HCT116 (cell line): Measurements from ENCODE around the gene LRRC74A. TPM values are rescaled to one million over a fixed set of nuclear protein-coding genes. Genes with fewer than 3 reads are reported as not detected.

Experiments used
- ATAC-seq: fragments of 200-7000 bp; cut with Tn5 transposase; 2 replicates; pipeline ENCODE4 v1.9.1; 2020; ENCODE audit warnings: mild to moderate bottlenecking, moderate library complexity
- BruUV-seq: library from RNA; stranded (reverse); fragments of 400-500 nt; replicated peaks from 2 replicates; lab custom pipeline; 2021; lab: Mats Ljungman, UMichigan
- CTCF ChIA-PET: fragments of 300-600 bp; sonication (Branson Sonifier 250); formaldehyde crosslinking; loops from one replicate; lab custom pipeline; 2021; ENCODE audit warnings: antibody characterized with exemption; lab: Charles Lee
- POLR2A ChIA-PET: fragments of 300-600, 350-600 bp; sonication (Branson Sonifier 250); formaldehyde crosslinking; loops from one replicate; lab custom pipeline; 2021; ENCODE audit warnings: antibody characterized with exemption; lab: Charles Lee
- RAD21 ChIA-PET, 2 experiments: fragments of 300-600 bp; sonication (Branson Sonifier 250); formaldehyde crosslinking; loops; one replicate each; lab custom pipeline; 2023; ENCODE audit warnings: low total read pairs in 2 of 2; ENCODE audit not compliant: uncharacterized antibody in 2 of 2, unreplicated experiment in 2 of 2, low non-redundant PET in 1 of 2; lab: Charles Lee
- DNase-seq: peaks from one replicate; pipeline ENCODE4 v3.0.0-alpha.2; 2010; ENCODE audit warnings: low read depth, low spot score
- H2AFZ ChIP-seq: fragments of 200-600 bp; shearing (Covaris generic), sonication (generic); 2 replicates; pipeline ENCODE4 v1.6.1; 2017; ENCODE audit warnings: low read depth, mixed run types, mixed read lengths, antibody characterized with exemption, low read length; ENCODE audit not compliant: poor library complexity, severe bottlenecking
- H3K27ac ChIP-seq: 2 replicates; pipeline ENCODE4 v1.5.1; 2012; ENCODE audit warnings: low read depth, low read length
- H3K27me3 ChIP-seq: fragments of 200-600 bp; sonication (generic); 2 replicates; pipeline ENCODE4 v1.6.1; 2016; ENCODE audit warnings: mixed run types, low read length, mixed read lengths; ENCODE audit not compliant: insufficient read depth
- H3K36me3 ChIP-seq, 2 experiments: fragments of 200-500 bp in 1 of 2; fragments of 200-600 bp in 1 of 2; sonication (Bioruptor generic) in 1 of 2; sonication (generic) in 1 of 2; 2 replicates each; pipeline versions ENCODE4 v1.5.1 to v1.6.1; 2014 to 2016; ENCODE audit warnings: low read length in 2 of 2, inconsistent platforms in 1 of 2, mixed read lengths in 1 of 2, mixed run types in 1 of 2; ENCODE audit not compliant: insufficient read depth in 2 of 2, control insufficient read depth in 1 of 2
- H3K4me1 ChIP-seq, 2 experiments: fragments of 200-600 bp in 1 of 2; sonication (generic) in 1 of 2; 2 replicates each; pipeline versions ENCODE4 v1.5.1 to v1.6.1; 2012 to 2017; ENCODE audit warnings: low read length in 2 of 2, inconsistent platforms in 1 of 2, mild to moderate bottlenecking in 1 of 2, mixed read lengths in 1 of 2, mixed run types in 1 of 2, moderate library complexity in 1 of 2; ENCODE audit not compliant: insufficient read depth in 2 of 2, control insufficient read depth in 1 of 2
- H3K4me2 ChIP-seq: fragments of 200-600 bp; sonication (generic); 2 replicates; pipeline ENCODE4 v1.6.1; 2017; ENCODE audit warnings: mixed run types, low read length, mixed read lengths
- H3K4me3 ChIP-seq, 2 experiments: fragments of 200-600 bp in 1 of 2; sonication (generic) in 1 of 2; replicated peaks in 1 of 2; 2 replicates each; pipeline ENCODE4 v1.5.1; 2011 to 2016; ENCODE audit warnings: low read length in 2 of 2, control low read depth in 1 of 2, low read depth in 1 of 2, mild to moderate bottlenecking in 1 of 2, mixed read lengths in 1 of 2, mixed run types in 1 of 2
- H3K79me2 ChIP-seq: fragments of 200-600 bp; sonication (generic); 2 replicates; pipeline ENCODE4 v1.6.1; 2017; ENCODE audit warnings: mild to moderate bottlenecking, mixed run types, low read length, moderate library complexity, mixed read lengths; ENCODE audit not compliant: insufficient read depth
- H3K9ac ChIP-seq: fragments of 200-600 bp; sonication (generic); 2 replicates; pipeline ENCODE4 v1.6.1; 2016; ENCODE audit warnings: low read length, mixed read lengths
- H3K9me2 ChIP-seq: fragments of 200-600 bp; sonication (generic), shearing (Covaris generic); 2 replicates; pipeline ENCODE4 v1.6.1; 2017; ENCODE audit warnings: mixed run types, mild to moderate bottlenecking, moderate library complexity; ENCODE audit not compliant: insufficient read depth
- H3K9me3 ChIP-seq, 2 experiments: fragments of 200-500 bp in 1 of 2; fragments of 200-600 bp in 1 of 2; sonication (Bioruptor generic) in 1 of 2; sonication (generic) in 1 of 2; 2 replicates each; pipeline ENCODE4 v1.6.1; 2014 to 2017; ENCODE audit warnings: low read length in 2 of 2, mixed read lengths in 2 of 2, inconsistent platforms in 1 of 2, low read depth in 1 of 2, mild to moderate bottlenecking in 1 of 2, mixed run types in 1 of 2, moderate library complexity in 1 of 2; ENCODE audit not compliant: control insufficient read depth in 1 of 2, insufficient read depth in 1 of 2
- H4K20me1 ChIP-seq: fragments of 200-600 bp; sonication (generic), shearing (Covaris generic); 2 replicates; pipeline ENCODE4 v1.6.1; 2017; ENCODE audit warnings: mixed run types, mild to moderate bottlenecking, moderate library complexity; ENCODE audit not compliant: insufficient read depth
- EZH2 ChIP-seq: fragments of 200-600 bp; sonication (generic); IDR thresholded peaks from 2 replicates; pipeline ENCODE4 v1.6.1; 2017; ENCODE audit warnings: antibody characterized with exemption, mixed run types
- POLR2AphosphoS5 ChIP-seq: IDR thresholded peaks from 2 replicates; pipeline ENCODE4 v1.6.1; 2011; ENCODE audit warnings: mild to moderate bottlenecking, low read depth, low read length, moderate library complexity
- SIN3A ChIP-seq: IDR thresholded peaks from 2 replicates; pipeline ENCODE4 v1.6.1; 2012; ENCODE audit warnings: low read depth
- TCF7L2 ChIP-seq: IDR thresholded peaks from 2 replicates; pipeline ENCODE4 v1.7.0; 2011; ENCODE audit warnings: borderline replicate concordance, inconsistent platforms; ENCODE audit not compliant: insufficient read depth, insufficient read length; ENCODE audit errors: extremely low read depth
- ZFX ChIP-seq: fragments of 450-650 bp; IDR thresholded peaks from 2 replicates; pipeline ENCODE4 v1.6.1; 2017
- ZNF274 ChIP-seq: fragments of 200-500 bp; sonication (Bioruptor generic); IDR thresholded peaks from 2 replicates; pipeline ENCODE4 v1.6.1; 2014; ENCODE audit warnings: mild to moderate bottlenecking, low read depth, low read length, inconsistent platforms
- intact Hi-C: fragments of 100-400 bp; cut with micrococcal nuclease; formaldehyde crosslinking; loops from 2 replicates; pipeline ENCODE4 v1.10.0; 2022
- total RNA-seq: library from RNA; stranded (reverse); gene quantifications from one replicate; pipeline ENCODE4 v1.2.1, GENCODE V29; 2021; ENCODE audit not compliant: unreplicated experiment
- TF ChIP-seq, protein P1 (sequence below), 3 experiments: fragments of 200-600 bp in 1 of 3; sonication (generic) in 1 of 3; IDR thresholded peaks in 2 of 3; conservative IDR thresholded peaks in 1 of 3; 2 replicates each; pipeline ENCODE4 v1.5.1; 2012 to 2017; ENCODE audit warnings: low read depth in 2 of 3, low read length in 2 of 3, antibody characterized with exemption in 1 of 3, borderline replicate concordance in 1 of 3, control low read depth in 1 of 3, mild to moderate bottlenecking in 1 of 3, mixed read lengths in 1 of 3, mixed run types in 1 of 3, moderate library complexity in 1 of 3; ENCODE audit not compliant: insufficient read depth in 1 of 3
- TF ChIP-seq, protein P2 (sequence below): IDR thresholded peaks from 2 replicates; pipeline ENCODE4 v1.6.1; 2012; ENCODE audit warnings: low read depth

Gene LRRC74A
- total RNA-seq, 1 experiment from 2014 or later: not detected

DNA sequence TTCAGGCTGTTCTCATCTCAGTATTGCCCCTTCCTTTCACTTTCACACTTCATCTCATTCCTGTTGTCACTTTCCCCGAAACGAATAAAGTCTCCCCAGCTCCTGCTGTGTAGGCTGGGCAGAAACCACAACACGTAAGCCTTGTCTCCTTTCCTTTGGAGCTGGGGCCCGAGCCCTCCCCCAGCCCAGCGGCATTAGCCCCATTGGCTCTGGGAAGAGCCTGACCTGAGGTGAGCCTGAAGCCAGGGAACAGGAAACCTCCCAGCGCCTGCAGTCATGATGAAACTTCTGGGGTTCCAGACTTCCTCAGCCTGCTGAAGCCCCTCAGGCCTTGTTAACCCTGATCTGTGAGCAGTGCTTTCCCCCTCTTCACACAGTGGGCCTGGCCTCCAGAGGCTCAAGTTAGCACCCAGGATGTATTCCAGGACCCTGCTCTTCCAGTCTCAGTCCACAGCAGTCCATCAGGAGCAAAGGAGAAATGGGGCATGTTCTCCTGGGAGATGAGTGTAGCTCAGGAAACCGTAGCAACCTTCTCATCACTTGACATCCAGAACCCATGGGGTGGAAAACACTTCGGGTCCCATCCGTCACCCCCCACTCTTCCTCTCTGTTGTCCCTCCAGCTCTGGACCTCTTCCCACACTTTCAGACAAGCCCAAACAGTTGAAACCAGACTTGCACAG, 43.2 kb upstream of the LRRC74A start:
- TF ChIP-seq SIN3A (no peak), POLR2AphosphoS5 (no peak), ZNF274 (no peak), ZFX (no peak), EZH2 (no peak), TCF7L2 (no peak)
- TF ChIP-seq, protein P1, sequence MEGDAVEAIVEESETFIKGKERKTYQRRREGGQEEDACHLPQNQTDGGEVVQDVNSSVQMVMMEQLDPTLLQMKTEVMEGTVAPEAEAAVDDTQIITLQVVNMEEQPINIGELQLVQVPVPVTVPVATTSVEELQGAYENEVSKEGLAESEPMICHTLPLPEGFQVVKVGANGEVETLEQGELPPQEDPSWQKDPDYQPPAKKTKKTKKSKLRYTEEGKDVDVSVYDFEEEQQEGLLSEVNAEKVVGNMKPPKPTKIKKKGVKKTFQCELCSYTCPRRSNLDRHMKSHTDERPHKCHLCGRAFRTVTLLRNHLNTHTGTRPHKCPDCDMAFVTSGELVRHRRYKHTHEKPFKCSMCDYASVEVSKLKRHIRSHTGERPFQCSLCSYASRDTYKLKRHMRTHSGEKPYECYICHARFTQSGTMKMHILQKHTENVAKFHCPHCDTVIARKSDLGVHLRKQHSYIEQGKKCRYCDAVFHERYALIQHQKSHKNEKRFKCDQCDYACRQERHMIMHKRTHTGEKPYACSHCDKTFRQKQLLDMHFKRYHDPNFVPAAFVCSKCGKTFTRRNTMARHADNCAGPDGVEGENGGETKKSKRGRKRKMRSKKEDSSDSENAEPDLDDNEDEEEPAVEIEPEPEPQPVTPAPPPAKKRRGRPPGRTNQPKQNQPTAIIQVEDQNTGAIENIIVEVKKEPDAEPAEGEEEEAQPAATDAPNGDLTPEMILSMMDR (IDR thresholded peaks at IDR 0.05 in 2 of 3, conservative IDR thresholded peaks at IDR 0.05 in 1 of 3; ENCODE audit: borderline replicate concordance in 1 of 3, insufficient read depth in 1 of 3, low read depth in 2 of 3, low read length in 2 of 3): no peak
- TF ChIP-seq, protein P2, sequence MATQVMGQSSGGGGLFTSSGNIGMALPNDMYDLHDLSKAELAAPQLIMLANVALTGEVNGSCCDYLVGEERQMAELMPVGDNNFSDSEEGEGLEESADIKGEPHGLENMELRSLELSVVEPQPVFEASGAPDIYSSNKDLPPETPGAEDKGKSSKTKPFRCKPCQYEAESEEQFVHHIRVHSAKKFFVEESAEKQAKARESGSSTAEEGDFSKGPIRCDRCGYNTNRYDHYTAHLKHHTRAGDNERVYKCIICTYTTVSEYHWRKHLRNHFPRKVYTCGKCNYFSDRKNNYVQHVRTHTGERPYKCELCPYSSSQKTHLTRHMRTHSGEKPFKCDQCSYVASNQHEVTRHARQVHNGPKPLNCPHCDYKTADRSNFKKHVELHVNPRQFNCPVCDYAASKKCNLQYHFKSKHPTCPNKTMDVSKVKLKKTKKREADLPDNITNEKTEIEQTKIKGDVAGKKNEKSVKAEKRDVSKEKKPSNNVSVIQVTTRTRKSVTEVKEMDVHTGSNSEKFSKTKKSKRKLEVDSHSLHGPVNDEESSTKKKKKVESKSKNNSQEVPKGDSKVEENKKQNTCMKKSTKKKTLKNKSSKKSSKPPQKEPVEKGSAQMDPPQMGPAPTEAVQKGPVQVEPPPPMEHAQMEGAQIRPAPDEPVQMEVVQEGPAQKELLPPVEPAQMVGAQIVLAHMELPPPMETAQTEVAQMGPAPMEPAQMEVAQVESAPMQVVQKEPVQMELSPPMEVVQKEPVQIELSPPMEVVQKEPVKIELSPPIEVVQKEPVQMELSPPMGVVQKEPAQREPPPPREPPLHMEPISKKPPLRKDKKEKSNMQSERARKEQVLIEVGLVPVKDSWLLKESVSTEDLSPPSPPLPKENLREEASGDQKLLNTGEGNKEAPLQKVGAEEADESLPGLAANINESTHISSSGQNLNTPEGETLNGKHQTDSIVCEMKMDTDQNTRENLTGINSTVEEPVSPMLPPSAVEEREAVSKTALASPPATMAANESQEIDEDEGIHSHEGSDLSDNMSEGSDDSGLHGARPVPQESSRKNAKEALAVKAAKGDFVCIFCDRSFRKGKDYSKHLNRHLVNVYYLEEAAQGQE: no peak
- CTCF ChIA-PET: interaction anchor here (1.5 to 2.6 kb wide), 2 partner anchors 24 to 72 kb away, joined by 3 to 38 read pairs; no protein-coding TSS in a partner anchor
- Histone ChIP-seq H3K9ac (no peak overlapping the region), H2AFZ (no peak overlapping the region), H3K9me3 (no peaks in the 10 kb centered on the region), H3K27me3 (no peaks in the 10 kb centered on the region), H3K27ac (no peak overlapping the region), H3K36me3 (peaks cover 15 to 19% of the 10 kb centered on the region in 2 experiments; a peak in 3 of 4 replicates), H3K79me2 (no peaks in the 10 kb centered on the region), H3K4me1 (no peaks in the 10 kb centered on the region), H4K20me1 (no peaks in the 10 kb centered on the region), H3K4me3 (no peak overlapping the region), H3K4me2 (no peak overlapping the region), H3K9me2 (no peaks in the 10 kb centered on the region)
- no peak for DNase-seq
- ATAC-seq: no peak
- RAD21 ChIA-PET: no interaction called here
- POLR2A ChIA-PET: no interaction called here
- no TSS peak for BruUV-seq
- intact Hi-C loops: no loop called here
